Ovary (tissue), 9 donors: ENCODE results near the gene TBX19. TPM values are rescaled to one million over a fixed set of nuclear protein-coding genes. Genes with fewer than 3 reads are reported as not detected.

ENCODE experiments used
- DNase-seq, 5 donors: peaks; one replicate each; pipeline ENCODE4 v3.0.0-alpha.2; 2019 to 2020
- H3K27ac ChIP-seq, 2 donors: fragments of 200-600 bp; one replicate each; pipeline versions ENCODE4 v1.5.1 to v1.8.0; 2019 to 2022
- H3K27me3 ChIP-seq: fragments of 200-600 bp; one replicate; pipeline ENCODE4 v1.8.0; 2022
- H3K36me3 ChIP-seq: fragments of 200-600 bp; sonication (generic); one replicate; pipeline ENCODE4 v1.5.1; 2019
- H3K4me1 ChIP-seq: one replicate; pipeline ENCODE4 v1.8.1; 2013; ENCODE audit warnings: mild to moderate bottlenecking, moderate library complexity; ENCODE audit not compliant: insufficient read depth
- H3K4me3 ChIP-seq: fragments of 200-600 bp; sonication (generic); one replicate; pipeline ENCODE4 v1.5.1; 2017
- H3K9me3 ChIP-seq, 2 donors: fragments of 200-600 bp in 1 of 2; sonication (generic) in 1 of 2; one replicate each; pipeline versions ENCODE4 v1.5.1 to v1.8.1; 2013 to 2019; ENCODE audit warnings: mild to moderate bottlenecking in 1 of 2, moderate library complexity in 1 of 2
- CTCF ChIP-seq, 3 donors: fragments of 450-650 bp in 2 of 3; fragments of 200-600 bp in 1 of 3; IDR thresholded peaks; one replicate each; pipeline versions ENCODE4 v1.5.1 to v1.8.0; 2016 to 2022; ENCODE audit warnings: antibody characterized with exemption in 3 of 3, mild to moderate bottlenecking in 1 of 3
- EP300 ChIP-seq: sonication (generic); formaldehyde crosslinking; IDR thresholded peaks from one replicate; pipeline ENCODE4 v1.6.1; 2017; ENCODE audit warnings: antibody characterized with exemption
- POLR2A ChIP-seq: fragments of 450-650 bp; IDR thresholded peaks from one replicate; pipeline ENCODE4 v1.6.1; 2017; ENCODE audit warnings: antibody characterized with exemption, mild to moderate bottlenecking, moderate library complexity
- WGBS, 3 donors: extraction: QIAGEN DNeasy Blood & Tissue Kit in 1 of 3; methylation state at CpG; one replicate each; pipeline versions ENCODE4 v1.1.5 to v1.1.7; 2013 to 2017; 5-methylcytosine and 5-hydroxymethylcytosine counted together
- intact Hi-C, 4 donors: fragments of 100-400 bp; cut with DNase I; formaldehyde crosslinking; loops; one replicate each; pipeline versions ENCODE4 v1.11.0 to v1.15.1; 2022 to 2023
- polyA plus RNA-seq, 2 donors: library from polyadenylated mRNA; stranded (reverse); fragments of 200-250 nt in 1 of 2; fragments of 350-450 nt in 1 of 2; fragmentation: Illumina TruSeq in 1 of 2; extraction: RNeasy Lipid Tissue Mini Kit (QIAGEN cat#74804) in 1 of 2; gene quantifications; one replicate each; pipeline ENCODE4 v1.2.3, GENCODE V29; 2013 to 2014
- total RNA-seq, 7 donors: library from RNA; depleted of rRNA in 2 of 7; stranded (reverse); fragments of >200 nt in 2 of 7; fragmentation: NEBNext Ultra II Directional in 3 of 7; extraction: Animal tissue kit (Norgen Biotek cat#: 25700) in 3 of 7; gene quantifications; one replicate each; pipeline versions ENCODE4 v1.1.0 to v1.2.4, GENCODE V29; 2016 to 2023
- donor health status: DM: no; HTN: no; CAD: no; lungs with moderate emphysema.
- donor health status: DM: no; HTN: no; CAD: no.
- donor health status: Bipolar disorder and iron deficiency.
- donor health status: DM: yes; HTN: yes; CAD: no.
- donor health status: DM: no; HTN: no; CAD: no.
- donor health status: DM: yes; HTN: yes; CAD: no.

The TBX19 gene
- total and polyA plus RNA-seq, 9 donors = 0.92 to 4.1 (median 3.7) TPM

- intact Hi-C loops = no loop called here
- Histone ChIP-seq H3K4me1 (peaks cover 34% of the 10 kb centered on the region), H3K36me3 (no peaks in the 10 kb centered on the region), H3K4me3 (no peak overlapping the region), H3K27me3 (no peaks in the 10 kb centered on the region), H3K9me3 (no peaks in the 10 kb centered on the region), H3K27ac (peak overlapping the region; percentile 9 to 62)
- 10 to 21% (median 16%) methylated on average over 5 of the region's 5 CpGs for WGBS, 3 donors
- DNase-seq = no peak
- TF ChIP-seq CTCF (IDR thresholded peaks at IDR 0.05) (no peak), POLR2A (no peak), EP300 (no peak)
These were observed 34.2 kb upstream of the TBX19 start for GRCh38 chr1:168246506-168246905.

- Histone ChIP-seq H3K4me1 (peaks cover 8% of the 10 kb centered on the region), H3K27ac (no peak overlapping the region), H3K36me3 (no peaks in the 10 kb centered on the region), H3K4me3 (no peak overlapping the region), H3K9me3 (no peaks in the 10 kb centered on the region), H3K27me3 (no peaks in the 10 kb centered on the region)
- DNase-seq = no peak
- intact Hi-C loops = no loop called here
- no peak for TF ChIP-seq CTCF (IDR thresholded peaks at IDR 0.05)
- TF ChIP-seq POLR2A = no peak
- TF ChIP-seq EP300 = no peak
- WGBS, 3 donors = 52 to 59% (median 57%) methylated on average over 3 of the region's 3 CpGs
These were observed 28.4 kb upstream of the TBX19 start for GRCh38 chr1:168252204-168252733.

GRCh38 chr1:168256164-168256563 is 24.5 kb upstream of the TBX19 start:
- H3K4me1 ChIP-seq = no peaks in the 10 kb centered on the region
- intact Hi-C loops = no loop called here
- no peaks in the 10 kb centered on the region for H3K9me3 ChIP-seq
- no peak overlapping the region for H3K27ac ChIP-seq
- H3K36me3 ChIP-seq = no peaks in the 10 kb centered on the region
- no peak for TF ChIP-seq EP300
- TF ChIP-seq POLR2A = no peak
- TF ChIP-seq CTCF (IDR thresholded peaks at IDR 0.05) = no peak
- 94 to 100% (median 100%) methylated on average over 2 of the region's 2 CpGs for WGBS, 3 donors
- no peaks in the 10 kb centered on the region for H3K27me3 ChIP-seq
- no peak overlapping the region for H3K4me3 ChIP-seq
- DNase-seq = no peak

- no peak overlapping the region for H3K27ac ChIP-seq
- no peaks in the 10 kb centered on the region for H3K27me3 ChIP-seq
- TF ChIP-seq POLR2A (no peak), EP300 (no peak), CTCF (IDR thresholded peaks at IDR 0.05) (no peak)
- H3K36me3 ChIP-seq = no peaks in the 10 kb centered on the region
- 49 to 73% (median 49%) methylated on average over 2 of the region's 2 CpGs for WGBS, 3 donors
- no peak overlapping the region for H3K4me3 ChIP-seq
- peaks cover 8% of the 10 kb centered on the region for H3K4me1 ChIP-seq
- DNase-seq = no peak
- no peaks in the 10 kb centered on the region for H3K9me3 ChIP-seq
- intact Hi-C loops = no loop called here
These were observed 23.3 kb upstream of the TBX19 start for GRCh38 chr1:168257397-168257796.
